Stimulated activated CD4-positive, alpha-beta T cell treated with anti-CD3 and anti-CD28 coated beads, TNF-alpha, amount 100 ng/mL, for 1 hour (primary cell): ENCODE data around the gene ZNF317.
"Not testable (repeated sequence)": the region's sequence is repeated elsewhere in the genome, so short reads cannot be mapped to it uniquely, and the experiment has no call there.

Experiments
- DNase-seq, 3 donors: peaks; one replicate each; pipeline ENCODE4 v3.0.0-alpha.2; 2020; ENCODE audit warnings: low read depth in 3 of 3, low spot score in 1 of 3

ZNF317 gene

GRCh38 chr19:9171393-9171991, 31.3 kb downstream of the ZNF317 start:
- DNase-seq = no peak

GRCh38 chr19:9175326-9175725, 35.1 kb downstream of the ZNF317 start:
- DNase-seq = no peak

GRCh38 chr19:9178901-9179300, 38.7 kb downstream of the ZNF317 start, which contains the start of gene OR7D2:
OR7D2 (plus strand) TSS chr19:9178979; CDS start chr19:9185782, 6,803 bp downstream.
- DNase-seq = no peak

- no peak for DNase-seq
Observed at GRCh38 chr19:9183000-9183399, 42.8 kb downstream of the ZNF317 start.

- no peak for DNase-seq
Observed at GRCh38 chr19:9187191-9187590, 47.0 kb downstream of the ZNF317 start.

- no peak for DNase-seq
Observed at GRCh38 chr19:9189535-9189934, 49.3 kb downstream of the ZNF317 start.

- not testable (repeated sequence) for DNase-seq
Observed at GRCh38 chr19:9198044-9198443, 57.8 kb downstream of the ZNF317 start.

GRCh38 chr19:9205501-9206113, 65.4 kb downstream of the ZNF317 start:
- DNase-seq = peak; percentile 9 to 41 (median 20)
